ENCODE results near the gene ARGLU1. TPM values are rescaled to one million over a fixed set of nuclear protein-coding genes. Genes with fewer than 3 reads are reported as not detected.

The ARGLU1 gene
- total and polyA plus RNA-seq, 10 donors: 99.5 to 204 (median 135) TPM

GRCh38 chr13:106498571-106498970, 69.4 kb downstream of the ARGLU1 start:
- TF ChIP-seq CTCF (IDR thresholded peaks at IDR 0.05 in 8 of 11, conservative IDR thresholded peaks at IDR 0.05 in 3 of 11) (no peak), POLR2A (IDR thresholded peaks at IDR 0.05) (no peak), POLR2AphosphoS5 (IDR thresholded peaks at IDR 0.05) (no peak)
- Histone ChIP-seq H3K36me3 (peaks cover 0 to under 1% (median 0%) of the 10 kb centered on the region in 6 donors), H3K27ac (peak overlapping the region in 1 of 8 donors; percentile 39), H3K4me1 (peaks cover 0 to 52% (median 10%) of the 10 kb centered on the region in 6 donors), H3K27me3 (replicated peaks in 1 of 7) (peaks cover 0 to 30% (median 0%) of the 10 kb centered on the region in 7 donors), H3K9me3 (no peaks in the 10 kb centered on the region), H3K4me3 (no peak overlapping the region)
- DNase-seq: no peak
- 3 to 21% (median 6%) methylated on average over 1 of the region's 1 CpG for WGBS, 5 donors
- intact Hi-C loops (cut with DNase I; ENCODE audit: low total_unique reads): no loop called here

GRCh38 chr13:106498158-106498557, 69.8 kb downstream of the ARGLU1 start:
- peak overlapping the region in 1 of 8 donors; percentile 39 for H3K27ac ChIP-seq
- no peaks in the 10 kb centered on the region for H3K9me3 ChIP-seq
- H3K36me3 ChIP-seq: peaks cover 0 to 5% (median 0%) of the 10 kb centered on the region in 6 donors
- no peak for DNase-seq
- peaks cover 0 to 34% (median 0%) of the 10 kb centered on the region in 7 donors for H3K27me3 ChIP-seq (replicated peaks in 1 of 7)
- H3K4me3 ChIP-seq: no peak overlapping the region
- 11 to 41% (median 20%) methylated on average over 3 of the region's 3 CpGs for WGBS, 5 donors
- TF ChIP-seq CTCF (IDR thresholded peaks at IDR 0.05 in 8 of 11, conservative IDR thresholded peaks at IDR 0.05 in 3 of 11): no peak
- TF ChIP-seq POLR2AphosphoS5 (IDR thresholded peaks at IDR 0.05): no peak
- TF ChIP-seq POLR2A (IDR thresholded peaks at IDR 0.05): no peak
- intact Hi-C loops (cut with DNase I; ENCODE audit: low total_unique reads): no loop called here
- H3K4me1 ChIP-seq: peaks cover 0 to 56% (median 13%) of the 10 kb centered on the region in 6 donors

- Histone ChIP-seq H3K27ac (peak overlapping the region in 3 of 8 donors; percentile 52 to 80 (median 69)), H3K4me1 (peaks cover 0 to 66% (median 13%) of the 10 kb centered on the region in 6 donors), H3K4me3 (no peak overlapping the region), H3K36me3 (peaks cover 0 to 14% (median 3%) of the 10 kb centered on the region in 6 donors), H3K9me3 (no peaks in the 10 kb centered on the region), H3K27me3 (replicated peaks in 1 of 7) (peaks cover 0 to 44% (median 0%) of the 10 kb centered on the region in 7 donors)
- WGBS, 5 donors: 44 to 80% (median 53%) methylated on average over 1 of the region's 1 CpG
- DNase-seq: no peak
- intact Hi-C loops (cut with DNase I; ENCODE audit: low total_unique reads): no loop called here
- TF ChIP-seq POLR2A (IDR thresholded peaks at IDR 0.05) (no peak), POLR2AphosphoS5 (IDR thresholded peaks at IDR 0.05) (no peak), CTCF (IDR thresholded peaks at IDR 0.05 in 8 of 11, conservative IDR thresholded peaks at IDR 0.05 in 3 of 11) (no peak)
These were observed 70.9 kb downstream of the ARGLU1 start for GRCh38 chr13:106497079-106497478.

- TF ChIP-seq POLR2A (IDR thresholded peaks at IDR 0.05): peak in 1 of 3 donors; percentile 7
- TF ChIP-seq CTCF (IDR thresholded peaks at IDR 0.05 in 8 of 11, conservative IDR thresholded peaks at IDR 0.05 in 3 of 11): no peak
- TF ChIP-seq POLR2AphosphoS5 (IDR thresholded peaks at IDR 0.05): peak in 1 of 3 donors; percentile 79
- Histone ChIP-seq H3K9me3 (no peaks in the 10 kb centered on the region), H3K4me1 (peaks cover 0 to 73% (median 16%) of the 10 kb centered on the region in 6 donors), H3K36me3 (peaks cover 0 to 16% (median 4%) of the 10 kb centered on the region in 6 donors), H3K27ac (peak overlapping the region in 7 of 8 donors; percentile 11 to 80 (median 53)), H3K4me3 (no peak overlapping the region), H3K27me3 (replicated peaks in 1 of 7) (peaks cover 0 to 47% (median 0%) of the 10 kb centered on the region in 7 donors)
- intact Hi-C loops (cut with DNase I; ENCODE audit: low total_unique reads): no loop called here
- WGBS, 5 donors: 22 to 33% (median 26%) methylated on average over 6 of the region's 6 CpGs
- no peak for DNase-seq
These were observed 71.6 kb downstream of the ARGLU1 start for GRCh38 chr13:106496072-106496997.
